GM18870 (cell line): Measurements from ENCODE around the gene CATSPERB.
"Not testable (repeated sequence)": the region's sequence is repeated elsewhere in the genome, so short reads cannot be mapped to it uniquely, and the experiment has no call there.

ENCODE experiments used
- ATAC-seq: cut with Tn5 transposase; IDR thresholded peaks from one replicate; pipeline ENCODE4 v1.9.1; 2021; ENCODE audit warnings: moderate library complexity; ENCODE audit not compliant: unreplicated experiment

CATSPERB gene

GRCh38 chr14:91674911-91675310 is 57.0 kb downstream of the CATSPERB start:
- ATAC-seq: no peak

GRCh38 chr14:91669867-91670266 is 62.0 kb downstream of the CATSPERB start:
- ATAC-seq: no peak

- not testable (repeated sequence) for ATAC-seq
These were observed 64.8 kb downstream of the CATSPERB start for GRCh38 chr14:91667101-91667500.

GRCh38 chr14:91660790-91661189 is 71.1 kb downstream of the CATSPERB start:
- ATAC-seq: no peak

- no peak for ATAC-seq
These were observed 77.0 kb downstream of the CATSPERB start for GRCh38 chr14:91654836-91655235.

- no peak for ATAC-seq
These were observed 78.4 kb downstream of the CATSPERB start for GRCh38 chr14:91653451-91653850.

GRCh38 chr14:91649930-91650329 is 82.0 kb downstream of the CATSPERB start:
- ATAC-seq: no peak

- ATAC-seq: no peak
These were observed 84.0 kb downstream of the CATSPERB start for GRCh38 chr14:91647856-91648255.

- no peak for ATAC-seq
These were observed 95.3 kb downstream of the CATSPERB start for GRCh38 chr14:91636604-91637003.

- ATAC-seq: no peak
These were observed 107.1 kb downstream of the CATSPERB start for GRCh38 chr14:91624757-91625156.

- no peak for ATAC-seq
These were observed 117.7 kb downstream of the CATSPERB start for GRCh38 chr14:91614187-91614586.

- ATAC-seq: no peak
These were observed 118.3 kb downstream of the CATSPERB start for GRCh38 chr14:91613459-91614112.

GRCh38 chr14:91611528-91611927 is 120.4 kb downstream of the CATSPERB start:
- no peak for ATAC-seq

GRCh38 chr14:91609161-91609560 is 122.7 kb downstream of the CATSPERB start:
- no peak for ATAC-seq

GRCh38 chr14:91607322-91608047 is 124.4 kb downstream of the CATSPERB start:
- ATAC-seq: no peak

- ATAC-seq: no peak
These were observed 125.0 kb downstream of the CATSPERB start for GRCh38 chr14:91606851-91607250.

- not testable (repeated sequence) for ATAC-seq
These were observed 127.3 kb downstream of the CATSPERB start for GRCh38 chr14:91604611-91605010.

GRCh38 chr14:91599994-91600393 is 131.9 kb downstream of the CATSPERB start:
- no peak for ATAC-seq

- no peak for ATAC-seq
These were observed 136.2 kb downstream of the CATSPERB start for GRCh38 chr14:91595736-91596135.

- ATAC-seq: not testable (repeated sequence)
These were observed 137.9 kb downstream of the CATSPERB start for GRCh38 chr14:91593957-91594356.

GRCh38 chr14:91586410-91586809 is 145.5 kb downstream of the CATSPERB start:
- no peak for ATAC-seq

GRCh38 chr14:91585856-91586255 is 146.0 kb downstream of the CATSPERB start:
- no peak for ATAC-seq
